Activated T-cell treated with anti-CD3 and anti-CD28 coated beads for 1 hour (primary cell): ENCODE data around the gene PROCA1.

Experiments used
- DNase-seq: peaks from one replicate; pipeline ENCODE4 v3.0.0-alpha.2; 2020; ENCODE audit warnings: low read depth

PROCA1 gene

GRCh38 chr17:28711723-28712031 lies at the start of gene PROCA1:
Gene PROCA1, minus strand, starts transcription at chr17:28711888. Its CDS starts 228 bp downstream, at chr17:28711660.
- no peak for DNase-seq

GRCh38 chr17:28760601-28761562 lies 49.2 kb upstream of the PROCA1 start:
- DNase-seq, result no peak

- DNase-seq, result no peak
Measured at GRCh38 chr17:28759256-28759865, 47.7 kb upstream of the PROCA1 start.

- no peak for DNase-seq
Measured at GRCh38 chr17:28758411-28759121, 46.9 kb upstream of the PROCA1 start.

- DNase-seq, result no peak
Measured at GRCh38 chr17:28756049-28756804, 44.5 kb upstream of the PROCA1 start.

- DNase-seq, result no peak
Measured at GRCh38 chr17:28755486-28755885, 43.8 kb upstream of the PROCA1 start.

GRCh38 chr17:28751600-28752366 lies 40.1 kb upstream of the PROCA1 start:
- DNase-seq, result no peak

GRCh38 chr17:28750178-28751047 lies 38.7 kb upstream of the PROCA1 start:
- peak; percentile 83 for DNase-seq

GRCh38 chr17:28749516-28750177 lies 38.0 kb upstream of the PROCA1 start:
- DNase-seq, result no peak

- DNase-seq, result no peak
Measured at GRCh38 chr17:28748852-28749515, 37.3 kb upstream of the PROCA1 start.

GRCh38 chr17:28747801-28748750 lies 36.4 kb upstream of the PROCA1 start:
- no peak for DNase-seq

GRCh38 chr17:28747051-28747691 lies 35.5 kb upstream of the PROCA1 start:
- DNase-seq, result no peak

- no peak for DNase-seq
Measured at GRCh38 chr17:28746611-28747050, 34.9 kb upstream of the PROCA1 start.

- DNase-seq, result no peak
Measured at GRCh38 chr17:28745786-28746411, 34.2 kb upstream of the PROCA1 start.

GRCh38 chr17:28744972-28745785 lies 33.5 kb upstream of the PROCA1 start:
- DNase-seq, result no peak
